HEK293T (cell line): ENCODE data around the gene BACH1.

Source experiments
- HDGF ChIP-seq: fragments of 450-650 bp; IDR thresholded peaks from 2 replicates; pipeline ENCODE4 v1.6.1; 2017; ENCODE audit warnings: antibody characterized with exemption, borderline replicate concordance
- LEF1 ChIP-seq: fragments of 450-650 bp; IDR thresholded peaks from 2 replicates; pipeline ENCODE4 v1.6.1; 2017; ENCODE audit warnings: mild to moderate bottlenecking, borderline replicate concordance
- SUZ12 ChIP-seq: fragments of 450-650 bp; IDR thresholded peaks from 2 replicates; pipeline ENCODE4 v1.6.1; 2016; ENCODE audit warnings: mild to moderate bottlenecking

GRCh38 chr21:29271927-29272333 is 26.8 kb upstream of the BACH1 start:
- TF ChIP-seq LEF1 (no peak), HDGF (no peak), SUZ12 (no peak)
